Adipose tissue (tissue), 3 donors: ENCODE results near the gene OARD1. TPM values are rescaled to one million over a fixed set of nuclear protein-coding genes. Genes with fewer than 3 reads are reported as not detected.

Experiments used
- H3K27ac ChIP-seq: one replicate; pipeline ENCODE4 v1.5.1; 2013; ENCODE audit warnings: low read depth, low read length
- WGBS, 3 donors: extraction: QIAGEN DNeasy Blood & Tissue Kit; methylation state at CpG; one replicate each; pipeline ENCODE4 v1.1.7; 2013; 5-methylcytosine and 5-hydroxymethylcytosine counted together
- polyA plus RNA-seq, 3 donors: library from polyadenylated mRNA; stranded (reverse); fragments of 200-250 nt; gene quantifications; one replicate each; pipeline ENCODE4 v1.2.3, GENCODE V29; 2013
- donor health status: healthy with polysubstance abuse.
- donor health status: Bipolar disorder and iron deficiency.
- donor health status: healthy.

OARD1 gene
- polyA plus RNA-seq, 3 donors, result 14.3 to 41.5 (median 28.2) TPM

DNA sequence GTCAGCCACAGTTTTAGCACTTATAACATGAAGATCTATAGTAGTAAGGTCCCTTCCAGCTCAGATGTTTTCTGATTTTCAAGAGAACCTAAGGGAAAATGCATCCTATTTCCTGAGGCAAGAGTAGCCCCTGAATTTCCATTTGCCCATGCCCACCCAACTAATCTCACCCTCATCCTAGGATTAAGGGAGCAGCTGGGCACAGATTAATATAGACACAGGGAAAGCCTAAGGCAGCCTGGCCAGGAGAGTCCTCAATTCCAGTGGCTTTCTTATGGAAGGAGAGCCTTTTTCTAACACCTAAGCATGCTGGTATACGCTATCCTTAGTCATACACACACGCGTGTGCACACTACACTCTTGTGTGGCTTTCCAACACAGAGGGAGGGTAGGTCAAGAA is 17.6 kb downstream of the OARD1 start:
- H3K27ac ChIP-seq, result no peak overlapping the region
- 74 to 97% (median 96%) methylated on average over 3 of the region's 3 CpGs for WGBS, 3 donors

DNA sequence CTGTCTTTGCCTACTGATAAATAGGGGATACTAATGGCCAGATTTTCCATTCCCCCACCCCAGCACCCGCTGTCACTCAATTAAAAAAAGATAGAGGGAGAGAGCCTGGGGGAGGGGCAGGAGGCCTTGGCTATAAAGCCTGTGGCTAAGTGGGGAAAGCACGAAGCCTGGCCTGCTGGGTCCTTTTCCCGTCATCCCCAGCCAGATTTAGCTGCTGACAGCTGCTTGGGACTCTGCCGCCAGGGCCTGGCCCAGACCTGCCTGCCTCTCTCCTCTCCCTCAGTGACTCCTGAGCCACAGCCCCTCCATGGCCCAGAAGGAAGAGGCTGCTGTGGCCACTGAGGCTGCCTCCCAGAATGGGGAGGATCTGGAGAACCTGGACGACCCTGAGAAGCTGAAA is 19.1 kb downstream of the OARD1 start, which contains the start of gene APOBEC2:
TSS of gene APOBEC2 (plus strand) at position 162 of the 400 bp plus-strand sequence. CDS start at position 308, 146 bp downstream.
- WGBS, 3 donors, result 23 to 84% (median 72%) methylated on average over 5 of the region's 5 CpGs
- H3K27ac ChIP-seq, result no peak within 1 kb of the TSS

DNA sequence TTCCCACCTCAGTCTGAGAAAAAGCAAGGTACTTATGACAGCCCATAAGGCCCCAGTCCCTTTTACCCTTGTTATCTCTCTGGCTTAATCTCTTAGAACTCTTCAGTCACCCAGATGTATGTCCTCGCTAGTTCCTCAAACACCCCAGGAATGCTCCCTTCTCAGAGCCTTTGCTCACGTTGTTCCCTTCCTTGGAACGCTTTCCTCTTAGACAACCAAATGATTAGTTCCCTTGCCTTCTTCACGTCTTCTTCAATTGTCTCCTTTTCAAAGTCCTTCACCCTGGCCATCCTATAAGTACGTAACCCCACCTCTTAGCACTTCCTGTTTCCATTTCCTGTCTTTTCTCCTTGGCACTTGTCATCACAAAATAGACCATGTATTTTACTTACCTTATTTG is 20.3 kb downstream of the OARD1 start:
- 52 to 68% (median 61%) methylated on average over 5 of the region's 5 CpGs for WGBS, 3 donors
- no peak overlapping the region for H3K27ac ChIP-seq

DNA sequence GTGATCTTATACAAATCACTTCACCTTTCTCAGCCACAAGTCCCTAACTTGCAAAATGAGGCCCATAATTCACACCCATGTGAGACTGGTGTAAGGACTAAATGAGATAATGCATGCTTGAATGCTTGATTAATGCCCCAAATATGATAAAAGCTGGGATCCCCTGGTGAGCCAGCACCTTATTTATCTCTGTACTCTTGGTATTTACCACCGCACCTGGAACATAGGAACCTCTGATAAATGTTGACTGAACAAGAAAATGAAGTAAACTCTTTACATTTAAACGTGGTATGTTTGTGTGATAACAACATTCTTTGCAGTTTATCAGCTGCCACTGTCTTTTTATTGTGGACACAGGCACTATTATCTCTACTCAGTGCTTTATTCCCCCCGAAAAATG is 21.6 kb downstream of the OARD1 start:
- 32 to 84% (median 81%) methylated on average over 3 of the region's 3 CpGs for WGBS, 3 donors
- H3K27ac ChIP-seq, result no peak overlapping the region

DNA sequence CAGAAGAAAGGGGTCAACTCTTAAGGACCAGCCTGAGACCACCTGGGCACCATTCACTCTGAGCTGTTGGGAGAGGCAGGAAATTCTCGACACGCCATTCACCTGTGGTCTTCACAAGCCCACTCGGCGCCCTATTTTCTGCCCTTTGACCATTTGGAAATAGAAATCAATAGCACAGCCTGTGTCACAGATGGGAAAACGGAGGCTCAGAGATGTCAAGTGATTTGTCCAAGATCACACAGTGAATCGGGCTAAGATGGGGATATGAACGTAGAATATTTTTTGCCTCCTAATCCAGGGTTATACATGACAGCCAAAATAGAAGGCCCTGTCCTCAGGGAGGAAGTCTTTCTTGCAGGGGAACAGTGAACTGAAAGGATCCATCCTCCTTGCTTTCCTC is 22.2 kb downstream of the OARD1 start:
- no peak overlapping the region for H3K27ac ChIP-seq
- WGBS, 3 donors, result 81 to 86% (median 85%) methylated on average over 7 of the region's 7 CpGs

DNA sequence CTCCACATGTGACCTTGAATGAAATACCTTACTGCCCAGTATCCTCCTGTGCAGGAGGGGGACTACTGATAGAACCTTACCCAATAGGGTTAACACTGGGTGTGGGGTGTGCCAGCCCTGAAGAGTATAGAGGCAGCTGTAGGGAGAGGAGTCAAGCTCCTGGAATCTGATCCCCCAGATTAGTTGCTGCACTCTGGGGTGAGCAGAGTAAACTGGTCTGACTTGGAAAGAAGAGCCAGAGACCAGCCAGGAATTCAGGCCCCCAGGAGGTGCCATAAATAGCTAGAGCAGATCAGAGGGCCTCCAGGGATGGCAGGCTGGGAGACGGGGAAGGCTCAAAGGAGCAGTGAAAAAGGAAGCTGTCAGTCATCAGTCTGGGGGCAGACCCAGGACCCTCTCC is 22.6 kb downstream of the OARD1 start:
- no peak overlapping the region for H3K27ac ChIP-seq

DNA sequence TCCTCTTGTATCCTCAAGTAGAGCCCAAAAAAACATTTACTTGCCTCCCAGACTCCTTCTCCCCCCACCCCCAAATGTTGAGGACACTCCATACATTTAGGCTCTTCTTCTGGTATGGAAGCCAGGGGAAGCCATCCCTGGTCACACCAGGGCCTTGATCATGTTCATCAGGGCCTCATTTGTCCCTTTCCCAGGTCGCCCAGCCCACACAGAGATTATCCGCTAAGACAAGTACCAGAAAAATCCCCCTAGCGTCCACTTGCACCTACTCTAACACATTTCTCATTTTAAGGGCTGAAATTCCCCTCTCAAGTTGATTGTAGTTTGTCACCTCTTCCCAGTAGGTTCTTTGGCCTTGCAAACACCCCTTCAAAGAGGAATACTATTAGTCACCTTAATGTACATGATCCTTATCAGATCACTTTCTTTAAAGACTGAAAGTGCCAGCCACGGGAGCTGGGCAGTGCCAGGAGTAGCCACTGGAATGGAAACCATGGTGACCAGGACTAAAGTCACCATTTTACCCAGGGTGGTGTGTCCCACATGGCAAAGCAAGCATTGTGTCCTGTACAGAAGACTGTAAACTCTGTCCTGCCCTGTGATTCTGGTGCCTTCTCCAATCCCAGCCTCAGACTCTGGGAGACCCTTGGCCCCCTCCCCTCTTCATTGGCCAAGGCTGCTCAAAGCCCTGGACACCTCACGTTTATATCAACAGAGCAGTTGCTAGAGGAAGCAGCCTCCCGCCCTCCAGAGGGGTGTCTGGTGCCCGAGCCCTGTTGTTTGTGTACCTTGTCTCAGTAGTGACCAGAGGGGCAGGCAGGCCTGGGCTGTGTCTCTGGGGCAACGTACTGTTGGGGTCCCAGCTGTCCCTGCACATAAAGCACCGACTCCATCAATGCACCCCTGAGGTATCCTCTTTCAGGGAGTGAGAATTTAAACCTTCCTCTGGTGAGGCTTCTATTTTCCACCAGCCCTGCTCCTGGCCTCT is 24.1 kb downstream of the OARD1 start:
- no peak overlapping the region for H3K27ac ChIP-seq
- WGBS, 3 donors, result 78 to 85% (median 79%) methylated on average over 9 of the region's 9 CpGs

More for the DNA sequence above, 22.6 kb downstream of the OARD1 start:
- 77 to 83% (median 78%) methylated on average over 1 of the region's 1 CpG for WGBS, 3 donors

DNA sequence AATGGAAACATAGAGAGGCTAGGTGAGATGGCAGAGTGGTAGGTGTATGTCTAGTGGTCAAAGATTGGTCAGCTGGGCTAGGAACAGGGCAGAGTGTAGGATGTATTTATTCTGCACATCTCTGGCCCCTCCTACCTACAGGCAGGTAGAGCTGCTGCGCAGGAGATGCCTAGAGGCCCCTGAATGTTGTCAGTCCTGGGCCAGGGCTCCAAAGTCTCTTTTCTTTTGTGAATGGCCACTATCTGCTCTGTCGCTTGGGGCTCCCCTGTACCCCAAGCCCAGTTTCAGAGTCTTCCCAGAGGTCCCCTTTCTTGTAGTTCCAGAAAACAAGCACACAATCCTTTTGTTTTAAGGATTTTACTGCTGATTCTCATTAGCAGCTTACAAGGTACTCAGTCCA is 24.9 kb downstream of the OARD1 start:
- H3K27ac ChIP-seq, result no peak overlapping the region
- 91 to 97% (median 95%) methylated on average over 2 of the region's 2 CpGs for WGBS, 3 donors

DNA sequence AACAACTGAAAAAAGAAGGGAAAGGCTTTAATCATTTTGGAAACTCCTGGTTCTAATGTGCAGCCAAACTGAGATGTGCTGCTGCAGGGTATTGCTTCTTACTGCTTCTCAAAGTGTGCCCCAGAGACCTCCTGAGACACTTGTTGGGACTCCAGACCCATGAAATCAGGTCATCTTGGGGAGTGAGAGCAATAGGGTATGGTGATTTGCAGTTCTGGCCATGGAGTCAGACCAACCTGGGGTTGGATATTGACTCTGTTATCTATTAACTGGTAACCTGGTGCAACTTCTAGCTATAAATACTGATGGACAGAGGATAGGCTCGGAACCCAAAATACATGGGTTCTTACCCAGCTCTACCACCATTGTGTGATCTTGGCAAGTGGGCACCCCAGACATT is 26.1 kb downstream of the OARD1 start:
- 36 to 96% (median 89%) methylated on average over 1 of the region's 1 CpG for WGBS, 3 donors

DNA sequence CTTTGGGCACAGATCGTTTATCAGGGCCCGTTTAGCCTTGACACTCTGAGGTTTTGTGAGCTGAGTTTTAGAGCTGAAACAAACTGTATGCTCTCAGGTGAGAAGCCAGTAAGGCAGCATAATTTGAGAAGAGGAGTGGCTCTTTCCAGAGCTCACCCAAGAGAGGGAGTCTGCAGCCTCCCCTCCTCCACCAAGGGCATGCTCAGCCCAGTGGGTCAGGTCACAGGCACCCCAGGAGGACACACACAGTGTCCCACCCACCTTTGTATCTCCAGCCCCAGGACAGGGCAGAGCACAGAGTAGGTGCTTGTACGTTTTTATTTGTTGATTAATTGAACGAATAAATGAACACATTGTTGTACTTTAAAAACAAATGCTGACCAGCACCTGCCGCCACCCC is 26.5 kb downstream of the OARD1 start:
- WGBS, 3 donors, result 38 to 74% (median 73%) methylated on average over 5 of the region's 5 CpGs
- no peak overlapping the region for H3K27ac ChIP-seq

More for the DNA sequence above, 26.1 kb downstream of the OARD1 start:
- H3K27ac ChIP-seq, result no peak overlapping the region

DNA sequence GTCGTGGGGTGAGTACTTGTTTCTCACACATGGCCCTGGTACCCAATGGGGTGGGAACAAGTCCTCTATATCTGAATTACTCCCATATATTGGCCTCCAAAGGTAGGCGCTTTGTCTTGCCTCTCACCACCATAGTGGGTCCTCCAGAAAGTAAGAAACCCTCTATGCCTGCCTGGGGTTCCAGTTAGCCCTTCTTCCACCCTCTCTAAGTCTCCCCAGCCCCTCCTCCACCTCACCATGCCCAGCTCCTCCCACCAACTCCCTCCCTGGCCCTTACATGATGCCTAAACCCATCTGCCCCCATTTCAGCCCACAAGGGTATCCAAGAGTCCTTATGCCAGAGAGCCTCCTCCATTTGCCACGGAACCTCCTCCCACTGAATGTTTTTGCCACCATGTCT is 29.0 kb downstream of the OARD1 start:
- 94 to 100% (median 98%) methylated on average over 3 of the region's 3 CpGs for WGBS, 3 donors
- no peak overlapping the region for H3K27ac ChIP-seq

DNA sequence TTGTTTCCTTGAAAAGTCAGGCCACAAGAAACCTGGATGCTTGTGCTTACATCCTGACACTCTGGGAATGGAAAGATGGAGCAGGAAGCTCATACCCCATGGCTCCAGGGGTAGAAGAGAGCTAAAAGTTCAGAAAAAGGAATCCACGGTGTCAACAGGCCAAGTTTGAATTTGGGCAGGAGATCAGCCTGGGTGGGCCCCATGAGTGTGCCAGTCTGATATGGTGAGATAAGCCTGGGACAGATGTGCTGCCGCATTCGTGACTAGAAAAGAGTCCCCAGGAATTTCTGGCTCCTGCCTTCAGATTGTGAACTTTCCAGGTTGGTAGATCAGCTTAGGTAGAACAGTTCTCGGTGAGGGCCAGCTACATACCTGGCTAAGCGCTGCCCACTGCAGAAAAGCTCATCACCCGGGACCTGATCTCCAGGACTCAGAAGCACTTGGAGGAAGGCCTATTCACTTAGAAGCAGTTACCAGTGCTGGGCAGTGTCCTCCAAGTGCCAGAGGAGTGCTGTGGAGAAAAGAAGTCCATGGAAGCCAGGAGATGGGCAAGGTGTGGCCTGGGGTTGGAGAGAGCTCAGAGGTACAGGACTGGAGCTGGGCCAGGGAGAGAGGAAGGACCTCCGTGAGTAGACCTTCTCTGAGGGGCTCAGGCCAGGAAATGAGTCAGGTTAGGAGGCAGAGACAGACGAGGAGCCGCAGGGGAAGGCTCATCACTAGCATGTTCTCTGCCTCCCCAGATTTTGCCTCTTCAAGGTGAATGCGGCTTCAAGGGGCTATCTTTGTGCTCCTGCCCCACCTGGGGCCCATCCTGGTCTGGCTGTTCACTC is 29.7 kb downstream of the OARD1 start, which contains the start of gene TSPO2:
TSS of gene TSPO2 (plus strand) at position 242 of the 830 bp plus-strand sequence. CDS start at position 761, 519 bp downstream.
- no peak within 1 kb of the TSS for H3K27ac ChIP-seq

DNA sequence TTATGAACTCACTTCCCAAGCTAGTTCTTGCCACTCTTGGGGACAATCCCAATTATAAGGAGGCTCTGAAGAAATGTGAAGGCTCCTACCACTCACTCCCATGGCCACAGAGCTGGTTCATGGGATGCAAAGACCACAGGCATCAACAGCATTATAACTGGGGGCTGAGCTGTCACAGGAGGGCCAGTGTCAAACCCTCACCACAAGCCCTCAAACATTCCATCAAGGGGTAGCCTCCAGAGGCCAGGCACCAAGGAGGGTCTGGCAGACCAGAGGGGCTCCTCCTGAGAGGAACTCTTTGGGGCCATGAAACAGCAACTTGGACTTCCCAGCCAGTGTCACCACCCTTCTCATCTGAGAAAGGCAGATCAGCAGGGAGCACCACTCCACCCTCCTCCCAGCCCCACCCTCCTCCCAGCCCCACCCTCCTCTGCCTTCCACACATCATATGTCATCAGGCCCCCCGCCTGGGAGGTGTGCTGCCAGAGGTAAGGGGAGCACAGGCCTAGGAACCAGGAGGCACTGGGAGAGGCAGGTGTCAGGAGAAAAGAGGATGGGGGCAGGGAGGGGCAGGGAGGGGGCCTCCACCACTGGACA is 31.1 kb downstream of the OARD1 start:
- H3K27ac ChIP-seq, result no peak overlapping the region
- 88 to 93% (median 92%) methylated on average over 1 of the region's 1 CpG for WGBS, 3 donors

More for the DNA sequence above, 29.7 kb downstream of the OARD1 start, which contains the start of gene TSPO2:
- 83 to 90% (median 86%) methylated on average over 10 of the region's 10 CpGs for WGBS, 3 donors

DNA sequence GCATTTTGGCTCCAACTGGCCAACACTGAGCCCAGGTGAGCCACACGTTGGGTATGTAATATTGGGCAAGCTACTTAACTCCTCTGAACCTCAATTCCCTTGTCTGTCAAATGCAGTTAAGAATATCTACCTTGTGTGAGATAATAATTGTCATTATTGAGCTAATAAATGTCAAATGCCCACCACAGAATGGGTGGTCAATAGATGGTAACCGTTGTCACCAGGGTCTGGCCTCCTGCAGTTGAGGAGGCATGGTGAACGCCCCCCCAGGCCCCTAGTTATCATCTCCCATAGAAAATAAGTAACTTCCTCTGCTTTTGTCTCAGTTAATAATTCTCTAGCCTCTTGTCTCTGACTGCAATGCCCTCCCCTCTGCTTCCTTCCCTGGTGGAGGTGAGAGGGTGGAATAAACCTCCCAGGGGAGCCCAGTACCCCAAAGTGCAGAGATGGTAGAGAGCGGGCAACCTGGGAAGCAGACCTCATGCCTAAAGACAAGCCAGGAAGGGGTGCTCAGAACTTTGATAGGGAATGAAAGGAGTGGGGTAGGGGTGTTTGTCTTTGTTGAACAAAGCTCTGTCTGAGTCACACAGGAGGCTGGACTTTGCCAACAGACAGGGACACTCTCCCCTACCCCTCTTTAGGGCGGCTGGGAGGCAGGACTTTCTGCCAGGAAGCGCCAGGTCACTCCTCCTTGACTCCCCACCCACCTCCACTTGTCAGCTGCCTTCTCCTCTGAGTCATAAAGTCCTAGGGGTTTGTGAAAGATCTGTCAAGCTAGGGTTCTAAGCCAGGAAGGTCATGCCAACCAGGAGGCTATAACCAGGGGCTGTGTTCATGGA is 31.8 kb downstream of the OARD1 start:
- WGBS, 3 donors, result 33 to 77% (median 69%) methylated on average over 6 of the region's 6 CpGs
- no peak overlapping the region for H3K27ac ChIP-seq

DNA sequence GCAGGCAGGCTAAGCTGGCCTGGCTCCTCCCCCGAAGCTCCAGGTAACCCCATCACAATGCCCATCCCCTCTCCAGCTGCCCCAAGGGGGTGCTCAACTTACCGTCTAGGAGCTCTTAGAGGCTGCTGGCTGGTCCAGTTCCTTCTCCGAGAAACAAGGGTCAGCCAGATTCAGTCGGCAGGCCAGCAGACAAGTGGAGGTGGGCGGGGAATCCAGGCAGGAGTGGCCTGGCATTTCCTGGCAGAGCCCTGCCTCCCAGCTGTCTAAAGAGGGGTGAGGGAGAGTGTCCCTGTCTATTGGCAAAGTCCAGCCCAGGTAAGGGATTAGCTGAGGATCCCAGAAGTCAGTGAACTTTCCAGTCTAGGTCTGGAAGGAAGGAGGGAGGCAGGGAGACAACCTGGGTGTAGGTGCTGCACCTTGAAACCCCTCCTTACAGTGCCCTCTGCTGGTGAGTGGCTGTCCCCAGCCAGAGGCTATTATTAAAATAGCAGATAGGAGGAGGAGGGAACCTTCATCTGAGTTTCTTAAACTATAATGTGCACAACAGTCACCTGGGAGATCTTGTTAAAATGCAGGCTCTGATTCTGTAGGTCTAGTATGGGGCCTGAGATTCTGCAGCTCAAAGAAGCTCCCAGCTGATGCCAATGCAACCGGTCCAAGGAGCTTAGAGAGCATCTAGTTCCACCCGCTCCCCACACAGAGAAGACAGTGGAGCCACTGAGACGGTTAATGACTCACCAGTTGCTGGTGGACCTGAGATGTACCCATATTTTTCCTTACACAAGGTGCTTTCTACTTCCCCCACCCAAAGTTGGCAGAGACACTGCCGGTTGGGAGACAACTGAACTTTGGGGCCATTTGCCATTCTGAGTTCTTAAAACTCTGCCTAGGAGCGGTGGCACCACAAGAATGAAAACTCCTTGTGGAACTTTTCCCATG is 32.8 kb downstream of the OARD1 start, which contains the start of gene UNC5CL:
TSS of gene UNC5CL (minus strand) at position 162 of the 939 bp plus-strand sequence. CDS start 4,147 bp downstream, outside the sequence.
- WGBS, 3 donors, result 54 to 73% (median 71%) methylated on average over 10 of the region's 10 CpGs

DNA sequence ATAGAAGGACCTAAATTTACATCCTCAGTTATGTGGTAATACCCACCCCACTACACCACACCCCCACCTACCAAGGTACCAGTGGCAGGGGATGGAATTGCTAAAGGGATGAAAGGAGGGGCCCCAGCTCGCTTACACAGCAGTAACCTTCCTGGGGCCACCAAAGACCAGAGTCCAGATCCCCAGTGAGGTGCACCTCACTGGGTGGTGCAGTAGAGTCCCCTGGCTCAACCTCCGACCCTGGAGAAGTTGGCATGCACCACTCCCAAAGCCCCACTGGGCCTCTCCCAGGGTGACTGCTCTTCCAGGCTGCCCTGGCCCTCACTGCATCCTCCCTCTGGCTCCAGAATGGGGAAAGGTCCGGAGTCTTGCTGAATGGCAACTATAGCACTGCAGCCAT is 34.0 kb downstream of the OARD1 start:
- H3K27ac ChIP-seq, result no peak overlapping the region
- WGBS, 3 donors, result 78 to 92% (median 90%) methylated on average over 3 of the region's 3 CpGs

More for the DNA sequence above, 32.8 kb downstream of the OARD1 start, which contains the start of gene UNC5CL:
- no peak within 1 kb of the TSS for H3K27ac ChIP-seq
